Stimulated activated naive CD8-positive, alpha-beta T cell treated with anti-CD3 and anti-CD28 coated beads, Interleukin-15, Interleukin-2, amounts not matched to agents 100 U/mL and 50 U/mL, for 24 hours (primary cell): ENCODE results near the gene ERCC6.

Experiments used
- ATAC-seq: fragments of 150-1000 bp; cut with Tn5 transposase; one replicate; pipeline ENCODE4 v1.10.0; 2021
- DNase-seq: peaks from one replicate; pipeline ENCODE4 v3.0.0; 2021

The ERCC6 gene

GRCh38 chr10:49549640-49550346 lies 10.9 kb upstream of the ERCC6 start:
- DNase-seq, result no peak

DNA sequence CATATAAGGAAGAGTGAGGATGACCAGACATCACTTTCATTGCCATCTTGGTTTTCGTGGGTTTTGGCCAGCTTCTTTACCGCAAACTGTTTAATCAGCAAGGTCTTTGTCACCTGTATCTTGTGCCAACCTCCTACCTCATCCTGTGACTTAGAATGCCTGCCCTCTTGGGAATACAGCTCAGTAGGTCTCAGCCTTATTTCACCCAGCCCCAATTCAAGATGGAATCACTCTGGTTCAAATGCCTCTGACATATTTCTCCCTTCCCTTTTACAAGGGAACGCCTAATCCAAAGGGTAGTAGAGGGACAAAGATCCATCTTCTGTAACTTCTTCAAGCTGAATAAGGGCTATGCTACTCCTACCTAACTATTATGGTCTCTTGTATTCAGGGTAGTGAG lies 4.7 kb upstream of the ERCC6 start:
- ATAC-seq, result no peak
- DNase-seq, result no peak

More at GRCh38 chr10:49549640-49550346, 10.9 kb upstream of the ERCC6 start:
- no peak for ATAC-seq

DNA sequence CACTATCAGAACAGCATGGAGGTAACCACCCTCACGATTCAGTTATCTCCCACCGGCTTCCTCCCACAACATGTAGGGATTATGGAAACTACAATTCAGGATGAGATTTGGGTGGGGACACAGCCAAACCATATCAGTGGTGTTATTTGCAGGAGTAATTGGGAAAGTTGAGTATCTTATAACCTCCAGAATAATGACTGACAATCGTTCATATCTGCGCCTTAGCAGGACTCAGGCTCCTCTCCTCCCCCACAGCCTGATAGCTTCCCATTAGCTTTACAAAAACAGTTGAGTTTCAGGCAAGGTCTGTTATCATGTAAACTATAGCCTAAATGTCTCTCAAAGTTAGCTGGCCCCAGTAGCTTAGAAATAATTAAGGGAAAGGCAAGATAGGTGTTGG lies 3.4 kb upstream of the ERCC6 start:
- no peak for DNase-seq
- no peak for ATAC-seq

DNA sequence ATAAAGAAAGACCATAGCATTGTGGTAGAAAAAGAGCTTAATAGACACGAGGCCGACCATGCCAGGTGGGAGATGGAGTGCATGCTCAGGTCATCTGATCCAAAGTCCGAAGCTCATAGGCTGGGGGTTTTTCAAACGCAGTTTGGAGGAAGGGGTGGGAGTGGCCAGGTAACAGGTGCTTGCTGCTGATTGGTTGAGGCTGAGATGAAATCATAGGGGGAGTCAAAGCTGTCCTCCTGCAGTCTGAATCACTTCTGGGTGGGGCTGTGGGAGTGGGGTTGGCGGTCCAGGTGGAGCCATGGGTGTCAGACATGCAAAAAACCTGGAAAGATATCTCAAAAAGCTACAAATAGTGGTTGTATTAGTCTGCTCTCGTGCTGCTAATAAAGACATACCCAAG lies 2.8 kb upstream of the ERCC6 start:
- DNase-seq, result no peak
- no peak for ATAC-seq

DNA sequence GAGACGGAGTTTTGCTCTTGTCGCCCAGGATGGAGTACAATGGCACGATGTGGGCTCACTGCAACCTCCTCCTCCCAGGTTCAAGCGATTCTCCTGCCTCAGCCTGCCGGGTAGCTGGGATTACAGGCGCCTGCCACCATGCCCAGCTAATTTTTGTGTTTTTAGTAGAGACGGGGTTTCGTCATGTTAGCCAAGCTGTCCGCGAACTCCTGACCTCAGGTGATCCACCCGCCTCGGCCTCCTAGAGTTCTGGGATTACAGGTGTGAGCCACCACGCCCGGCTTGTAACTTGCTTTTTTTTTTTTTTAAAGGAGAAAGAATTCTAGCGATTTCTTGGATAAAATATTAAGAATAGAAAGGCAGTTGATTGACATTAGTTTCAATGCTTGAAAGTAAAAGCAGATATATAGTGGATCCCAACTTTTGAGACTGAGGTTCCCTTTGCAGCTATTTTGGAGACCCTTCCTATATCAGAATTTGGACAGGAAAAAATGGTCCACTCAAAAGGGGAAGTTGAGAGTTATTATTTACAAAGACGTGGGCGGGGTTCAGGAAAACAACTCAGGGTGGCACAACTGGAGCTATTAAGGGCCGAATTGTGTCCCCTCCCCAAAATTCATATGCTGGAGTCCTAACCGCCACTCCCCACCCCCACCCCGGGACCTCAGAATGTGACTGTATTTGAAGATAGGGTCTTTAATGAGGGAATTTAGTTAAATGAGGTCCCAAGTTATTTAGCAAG lies 1.3 kb upstream of the ERCC6 start:
- no peak for DNase-seq
- no peak for ATAC-seq

GRCh38 chr10:49539320-49539885 lies 482 bp upstream of the ERCC6 start:
- no peak for DNase-seq

DNA sequence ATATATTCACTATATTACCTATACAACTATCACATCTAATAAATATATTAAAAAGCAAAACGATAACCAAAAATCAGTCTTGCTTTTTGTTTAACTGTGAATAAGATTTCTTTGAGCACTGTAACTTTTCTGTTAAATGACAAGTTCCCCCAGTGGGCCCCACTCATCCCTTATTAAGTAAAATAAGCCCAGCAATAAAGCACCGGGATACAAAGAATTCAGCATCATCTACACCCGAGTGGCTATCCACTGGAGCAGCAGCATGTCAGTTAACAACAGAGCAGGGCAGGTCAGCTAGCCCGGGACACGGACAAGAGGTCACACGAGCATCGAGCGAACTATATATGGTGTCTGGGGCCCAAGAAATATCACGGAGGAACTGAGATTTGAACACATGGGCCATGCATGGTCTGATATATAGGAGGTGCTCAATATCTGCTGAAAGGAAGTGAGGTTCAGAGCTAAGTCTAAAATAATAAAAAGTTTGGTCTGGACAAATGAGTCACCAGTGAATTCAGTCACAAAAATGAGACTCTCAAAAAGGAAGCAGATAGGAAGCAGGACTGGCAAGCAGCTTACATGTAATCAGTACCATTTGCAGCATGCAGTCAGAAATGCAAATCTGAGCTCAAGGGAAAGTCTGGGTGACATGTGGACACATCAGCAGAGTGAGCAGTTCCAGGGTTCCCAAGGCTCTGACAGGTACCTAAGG lies 4.1 kb downstream of the ERCC6 start:
- DNase-seq, result no peak
- ATAC-seq, result peak; percentile 6

More at GRCh38 chr10:49539320-49539885, 482 bp upstream of the ERCC6 start:
- ATAC-seq, result peak; percentile 6

DNA sequence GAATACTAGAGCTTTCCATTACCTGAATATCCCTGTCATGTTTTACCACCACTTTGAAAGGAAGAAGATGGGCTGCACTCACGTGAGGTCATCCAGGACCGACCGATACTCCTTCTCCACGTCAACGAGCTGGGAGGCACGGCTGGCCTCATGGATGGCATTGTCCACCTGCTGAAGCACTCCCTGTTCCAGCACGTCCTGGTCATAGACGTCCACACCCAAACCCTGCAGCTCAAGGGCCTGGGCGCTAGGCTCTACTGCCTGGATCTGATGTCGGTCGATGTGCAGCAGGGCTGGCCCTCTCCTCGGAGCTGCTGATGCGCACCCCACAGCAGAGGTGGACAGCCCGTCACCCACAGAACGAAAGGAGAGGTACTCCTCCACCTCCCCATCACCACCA lies 6.5 kb downstream of the ERCC6 start:
- no peak for ATAC-seq

GRCh38 chr10:49528977-49529506 lies 9.9 kb downstream of the ERCC6 start:
- no peak for ATAC-seq
- DNase-seq, result no peak

More for the DNA sequence above, 6.5 kb downstream of the ERCC6 start:
- DNase-seq, result no peak

DNA sequence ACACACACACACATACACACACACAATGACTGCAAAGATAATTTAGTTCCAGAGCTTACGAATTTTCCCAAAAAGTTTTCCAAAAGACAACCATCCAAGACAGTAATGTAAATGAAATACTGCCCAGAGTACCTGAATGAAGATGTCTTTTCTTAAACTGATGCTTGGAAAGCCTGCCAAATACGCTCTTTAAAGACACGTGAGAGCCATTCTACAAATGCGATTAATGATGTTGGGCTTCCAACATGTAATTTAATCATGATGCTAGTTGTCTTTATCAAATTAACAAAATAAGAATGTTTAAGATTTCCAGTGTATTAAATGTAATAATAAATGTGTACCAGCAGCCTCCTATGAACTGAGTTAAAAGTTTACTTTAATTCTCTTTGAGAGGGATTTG lies 11.1 kb downstream of the ERCC6 start:
- DNase-seq, result no peak
- no peak for ATAC-seq

GRCh38 chr10:49527061-49527460 lies 11.9 kb downstream of the ERCC6 start:
- no peak for DNase-seq
- ATAC-seq, result no peak

DNA sequence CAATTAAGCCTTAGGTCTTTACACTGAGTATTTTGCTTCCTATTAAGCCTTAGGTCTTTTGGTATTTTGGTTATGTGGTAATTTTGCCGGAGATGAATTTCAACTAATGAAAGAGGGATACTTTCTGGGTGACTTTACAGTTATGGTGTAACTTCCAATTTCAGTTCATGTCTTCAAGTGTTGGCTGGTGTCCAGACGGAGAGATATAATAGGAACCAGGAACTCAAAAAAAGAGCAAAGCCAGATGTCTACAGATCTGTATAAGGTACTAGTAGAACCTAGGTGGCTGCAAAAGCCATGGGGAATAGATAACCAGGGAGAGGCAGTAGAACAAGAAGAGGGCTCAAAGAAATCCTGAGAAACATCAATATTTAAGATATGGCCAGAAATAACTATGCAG lies 12.3 kb downstream of the ERCC6 start:
- ATAC-seq (no peak), DNase-seq (no peak)

- no peak for DNase-seq
- ATAC-seq, result no peak
Observed at GRCh38 chr10:49524496-49524895, 14.4 kb downstream of the ERCC6 start.

DNA sequence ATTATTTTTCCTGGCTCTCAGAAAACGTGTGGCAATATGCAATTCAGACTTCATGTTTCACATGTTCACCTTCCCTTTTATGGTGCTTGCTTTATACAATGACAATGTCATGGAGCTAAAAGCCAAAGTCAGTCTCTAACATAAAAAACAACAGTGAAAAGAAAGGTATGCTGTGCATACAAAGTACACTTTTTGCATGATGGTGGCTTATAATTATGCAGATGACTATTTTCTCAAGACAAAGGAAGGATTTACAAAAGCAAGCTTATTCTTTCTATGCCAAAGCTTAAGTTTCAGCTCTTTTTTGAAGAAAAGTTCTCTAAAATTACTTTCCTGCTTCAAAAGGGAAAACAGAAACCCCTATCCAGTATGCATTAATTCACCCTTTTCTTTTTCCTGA lies 15.6 kb downstream of the ERCC6 start:
- DNase-seq (no peak), ATAC-seq (no peak)

DNA sequence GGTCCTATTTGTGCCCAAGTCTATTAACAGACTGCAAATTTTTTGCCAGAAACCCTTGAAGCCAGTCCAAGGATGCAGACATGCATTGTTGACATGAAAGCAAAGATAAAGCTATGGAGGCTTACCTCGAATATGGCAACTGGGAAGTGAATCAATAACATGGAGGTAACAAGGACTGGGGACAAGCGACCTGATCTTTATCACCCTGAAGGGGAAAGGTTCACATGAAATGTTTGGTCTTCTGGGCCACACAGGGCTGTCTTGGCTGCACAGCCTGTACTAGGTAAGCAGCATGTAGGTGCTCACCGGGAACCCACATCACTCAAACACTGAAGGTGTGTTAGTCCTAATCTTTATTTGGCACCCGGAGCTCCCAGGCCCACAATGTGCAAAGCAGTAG lies 17.9 kb downstream of the ERCC6 start:
- no peak for ATAC-seq
- no peak for DNase-seq

GRCh38 chr10:49520122-49520775 lies 18.7 kb downstream of the ERCC6 start:
- no peak for ATAC-seq

GRCh38 chr10:49519717-49520116 lies 19.2 kb downstream of the ERCC6 start:
- no peak for ATAC-seq
- DNase-seq, result no peak

More at GRCh38 chr10:49520122-49520775, 18.7 kb downstream of the ERCC6 start:
- no peak for DNase-seq

GRCh38 chr10:49518982-49519578 lies 19.8 kb downstream of the ERCC6 start:
- ATAC-seq (peak; percentile 49), DNase-seq (peak; percentile 31)

GRCh38 chr10:49518566-49518965 lies 20.4 kb downstream of the ERCC6 start:
- DNase-seq (no peak), ATAC-seq (no peak)

GRCh38 chr10:49516216-49516970 lies 22.5 kb downstream of the ERCC6 start:
- DNase-seq (no peak), ATAC-seq (no peak)
